LNCaP clone FGC (cell line): ENCODE data around the gene PLAAT3.
"Not testable (repeated sequence)": the region's sequence is repeated elsewhere in the genome, so short reads cannot be mapped to it uniquely, and the experiment has no call there.

ENCODE experiments used
- DNase-seq: peaks from one replicate; pipeline ENCODE4 v3.0.0-alpha.2; 2011; ENCODE audit warnings: low read depth
- H3K4me3 ChIP-seq: 2 replicates; pipeline ENCODE4 v1.5.1; 2011; ENCODE audit warnings: mild to moderate bottlenecking, low read depth, low read length, control low read depth
- TF ChIP-seq, protein P1 (sequence below): IDR thresholded peaks from 2 replicates; pipeline ENCODE4 v1.5.1; 2012; ENCODE audit warnings: mild to moderate bottlenecking; ENCODE audit not compliant: control insufficient read depth, insufficient read depth; ENCODE audit errors: extremely low read depth

Gene PLAAT3

DNA sequence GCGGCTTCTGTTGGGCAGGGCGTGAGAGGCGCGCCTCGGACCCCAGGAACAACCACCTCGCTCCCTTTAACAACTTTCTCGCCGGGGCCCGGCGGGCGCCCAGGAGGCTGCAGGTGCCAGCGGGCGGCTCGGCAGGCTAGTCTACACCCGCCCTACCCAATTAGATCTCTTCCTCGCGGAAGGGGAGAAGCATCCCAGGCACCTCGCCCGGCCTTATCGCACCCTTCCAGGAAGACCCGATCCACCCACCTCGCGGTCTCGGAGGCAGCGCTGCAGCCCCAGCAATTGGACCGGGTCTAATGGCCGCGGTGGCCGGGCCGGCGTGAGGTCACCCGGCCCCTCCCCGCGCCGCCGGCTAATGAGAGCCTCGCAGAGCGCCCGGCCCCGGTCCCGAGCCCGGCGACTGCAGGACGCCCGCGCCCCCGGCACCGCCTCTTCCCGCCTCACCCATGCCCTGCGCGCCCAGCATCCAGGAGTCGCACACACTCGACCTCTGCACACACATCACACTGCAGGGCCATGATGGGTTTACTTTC is at the start of gene PLAAT3:
TSS of gene PLAAT3 (minus strand) at position 298 of the 536 bp plus-strand sequence. CDS start 419 bp downstream, outside the sequence.
- TF ChIP-seq, protein P1, sequence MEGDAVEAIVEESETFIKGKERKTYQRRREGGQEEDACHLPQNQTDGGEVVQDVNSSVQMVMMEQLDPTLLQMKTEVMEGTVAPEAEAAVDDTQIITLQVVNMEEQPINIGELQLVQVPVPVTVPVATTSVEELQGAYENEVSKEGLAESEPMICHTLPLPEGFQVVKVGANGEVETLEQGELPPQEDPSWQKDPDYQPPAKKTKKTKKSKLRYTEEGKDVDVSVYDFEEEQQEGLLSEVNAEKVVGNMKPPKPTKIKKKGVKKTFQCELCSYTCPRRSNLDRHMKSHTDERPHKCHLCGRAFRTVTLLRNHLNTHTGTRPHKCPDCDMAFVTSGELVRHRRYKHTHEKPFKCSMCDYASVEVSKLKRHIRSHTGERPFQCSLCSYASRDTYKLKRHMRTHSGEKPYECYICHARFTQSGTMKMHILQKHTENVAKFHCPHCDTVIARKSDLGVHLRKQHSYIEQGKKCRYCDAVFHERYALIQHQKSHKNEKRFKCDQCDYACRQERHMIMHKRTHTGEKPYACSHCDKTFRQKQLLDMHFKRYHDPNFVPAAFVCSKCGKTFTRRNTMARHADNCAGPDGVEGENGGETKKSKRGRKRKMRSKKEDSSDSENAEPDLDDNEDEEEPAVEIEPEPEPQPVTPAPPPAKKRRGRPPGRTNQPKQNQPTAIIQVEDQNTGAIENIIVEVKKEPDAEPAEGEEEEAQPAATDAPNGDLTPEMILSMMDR = no peak
- DNase-seq = no peak
- H3K4me3 ChIP-seq = peak within 1 kb of the TSS; percentile 62

DNA sequence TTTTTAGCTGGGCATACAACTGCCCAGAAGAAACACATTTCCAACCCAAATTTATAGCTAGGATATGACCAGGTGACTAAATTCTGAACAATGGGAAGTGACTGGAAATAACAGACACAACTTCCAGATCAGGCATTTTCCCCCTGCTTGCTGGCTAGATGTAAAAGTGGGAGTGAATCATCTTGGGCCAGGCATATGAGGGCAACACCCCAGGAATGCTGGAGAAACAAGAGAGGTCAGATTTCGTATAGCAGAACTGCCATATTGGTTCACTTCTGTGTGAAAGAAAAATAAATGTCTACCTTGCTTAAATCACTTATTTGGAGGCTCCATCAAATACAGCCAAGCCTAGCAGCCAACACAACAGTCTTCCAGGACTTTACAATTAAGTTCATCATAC is 49.6 kb upstream of the PLAAT3 start:
- TF ChIP-seq, protein P1 = no peak
- no peak overlapping the region for H3K4me3 ChIP-seq
- DNase-seq = no peak

DNA sequence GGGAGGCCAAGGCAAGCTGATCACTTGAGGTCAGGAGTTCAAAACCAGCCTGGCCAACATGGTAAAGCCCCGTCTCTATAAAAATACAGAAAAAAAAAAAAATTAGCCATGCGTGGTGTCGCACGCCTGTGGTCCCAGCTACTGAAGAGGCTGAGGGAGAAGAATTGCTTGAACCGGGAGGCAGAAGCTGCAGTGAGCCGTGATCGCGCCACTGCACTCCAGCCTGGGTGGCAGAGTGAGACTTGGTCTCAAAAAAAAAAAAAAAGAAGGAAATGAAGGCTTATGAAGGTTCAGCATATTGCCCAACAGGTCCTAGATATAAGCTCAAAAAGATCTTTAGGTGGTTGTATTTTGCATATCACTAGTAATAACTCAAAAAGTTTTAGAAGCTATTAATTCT is 46.7 kb upstream of the PLAAT3 start:
- TF ChIP-seq, protein P1 = no peak

DNA sequence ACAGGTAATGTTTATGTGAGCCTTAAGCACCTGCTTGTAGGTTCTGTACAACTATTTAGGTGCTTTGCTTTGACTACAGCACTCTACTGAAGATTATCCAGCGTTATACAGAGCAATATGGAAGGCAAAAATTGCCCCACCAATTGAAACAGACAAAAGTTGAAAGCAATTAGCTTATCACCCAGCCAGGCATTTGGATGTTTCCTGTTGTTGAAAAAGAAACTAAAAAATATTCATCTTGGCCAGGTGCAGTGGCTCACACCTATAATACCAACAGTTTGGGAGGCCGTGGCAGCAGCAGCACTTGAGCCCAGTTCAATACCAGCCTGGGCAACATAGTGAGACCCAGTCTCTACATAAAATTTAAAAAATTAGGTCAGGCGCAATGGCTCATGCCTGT is 38.4 kb upstream of the PLAAT3 start:
- H3K4me3 ChIP-seq = no peak overlapping the region
- TF ChIP-seq, protein P1 = no peak
- no peak for DNase-seq

More for the DNA sequence above, 46.7 kb upstream of the PLAAT3 start:
- no peak for DNase-seq
- H3K4me3 ChIP-seq = no peak overlapping the region

DNA sequence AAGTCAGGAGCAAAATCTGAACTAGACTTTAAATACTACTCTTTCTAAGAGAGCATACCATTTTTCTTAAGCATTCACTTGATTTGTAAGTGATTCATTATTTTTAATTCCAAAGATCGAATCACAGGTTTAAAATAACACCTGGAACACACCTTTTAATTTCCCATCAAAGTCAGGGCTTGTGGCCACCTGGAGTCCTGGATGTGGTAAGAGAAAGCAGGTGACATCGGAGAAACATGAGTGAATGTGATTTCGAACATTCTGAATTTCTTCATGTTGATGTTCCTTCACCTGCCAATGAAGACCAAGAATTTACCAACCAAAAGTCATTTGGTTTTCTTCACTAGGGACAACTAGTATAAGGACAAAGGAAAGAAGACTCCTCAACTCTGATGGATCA is 29.0 kb upstream of the PLAAT3 start:
- TF ChIP-seq, protein P1 = no peak
- no peak overlapping the region for H3K4me3 ChIP-seq
- no peak for DNase-seq

DNA sequence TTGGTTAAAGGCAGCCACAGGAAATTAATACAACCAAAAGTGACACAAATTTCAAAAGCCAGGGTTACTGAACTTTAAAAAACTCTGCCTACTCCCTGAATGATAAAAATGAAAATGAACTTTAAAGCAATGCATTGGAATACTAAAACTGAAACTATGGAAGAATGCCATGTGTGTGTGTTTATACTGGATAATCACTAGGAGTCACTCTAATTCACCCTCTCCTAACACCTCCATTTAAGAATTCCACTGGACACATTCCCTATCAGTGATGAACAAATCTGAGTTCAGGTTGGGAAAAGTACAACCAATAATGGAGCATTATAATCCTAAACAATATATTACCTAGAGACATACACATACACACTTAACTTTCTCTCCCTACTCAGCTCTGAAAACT is 27.5 kb upstream of the PLAAT3 start:
- no peak for DNase-seq
- H3K4me3 ChIP-seq = no peak overlapping the region
- TF ChIP-seq, protein P1 = no peak

DNA sequence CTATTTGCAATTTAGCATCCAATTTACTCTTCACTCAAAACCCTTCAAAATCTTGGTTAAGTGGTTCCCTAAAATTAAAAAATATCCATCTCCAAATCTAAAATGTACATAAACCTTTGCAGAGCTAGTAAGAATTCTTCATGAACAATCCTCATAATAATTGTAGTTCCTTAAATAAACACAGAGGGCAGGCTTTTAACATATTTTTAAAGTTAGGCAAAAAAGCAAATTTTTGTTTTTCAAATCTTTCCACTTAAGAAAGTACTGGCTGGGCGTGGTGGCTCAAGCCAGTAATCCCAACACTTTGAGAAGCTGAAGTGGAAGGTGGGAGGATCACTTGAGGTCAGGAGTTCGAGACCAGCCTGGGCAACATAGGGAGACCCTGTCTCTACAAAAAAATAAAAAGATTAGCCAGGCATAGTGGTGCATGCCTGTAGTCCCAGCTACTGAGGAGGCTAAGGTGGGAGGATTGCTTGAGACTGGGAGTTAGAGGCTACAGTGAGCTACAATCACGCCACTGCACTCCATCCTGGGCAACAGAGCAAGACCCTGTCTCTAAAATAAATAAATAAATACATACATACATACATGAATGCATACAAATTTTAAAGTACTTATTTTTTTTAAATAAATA is 25.1 kb upstream of the PLAAT3 start:
- TF ChIP-seq, protein P1 = peak; percentile 26; the same call in 1 of the 2 replicates
- H3K4me3 ChIP-seq = no peak overlapping the region
- no peak for DNase-seq

DNA sequence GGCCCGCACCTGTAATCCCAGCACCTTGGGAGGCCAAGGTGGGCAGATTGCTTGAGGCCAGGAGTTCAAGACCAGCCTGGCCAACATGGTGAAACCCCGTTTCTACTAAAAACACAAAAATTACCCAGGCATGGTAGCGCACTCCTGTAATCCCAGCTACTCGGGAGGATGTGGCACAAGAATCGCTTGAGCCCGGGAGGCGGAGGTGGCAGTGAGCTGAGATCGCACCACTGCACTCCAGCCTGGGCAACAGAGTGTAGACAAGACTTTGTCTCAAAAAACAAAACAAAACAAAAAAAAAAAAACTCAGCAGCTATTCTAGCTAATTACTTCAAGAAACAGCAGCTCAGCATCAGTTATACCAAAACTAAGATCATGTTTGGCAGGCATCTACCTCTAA is 24.2 kb upstream of the PLAAT3 start:
- not testable (repeated sequence) for DNase-seq, H3K4me3 ChIP-seq
